B cell (primary cell): Measurements from ENCODE around the gene CCDC146. TPM values are rescaled to one million over a fixed set of nuclear protein-coding genes. Genes with fewer than 3 reads are reported as not detected.

Source experiments
- ATAC-seq: fragments of 200-7000 bp; cut with Tn5 transposase; one replicate; pipeline ENCODE4 v1.10.0; 2021; ENCODE audit warnings: low read depth, mild to moderate bottlenecking, moderate number of reproducible peaks, moderate library complexity
- CTCF ChIA-PET: fragments of 350-600 bp; sonication (Branson Sonifier 250); formaldehyde crosslinking; loops from one replicate; lab custom pipeline; 2021; ENCODE audit warnings: antibody characterized with exemption, inconsistent platforms; lab: Charles Lee
- POLR2A ChIA-PET: fragments of 350-600 bp; sonication (Branson Sonifier 250); formaldehyde crosslinking; loops from one replicate; lab custom pipeline; 2021; ENCODE audit warnings: antibody characterized with exemption; lab: Charles Lee
- DNase-seq: peaks from one replicate; pipeline ENCODE4 v3.0.0; 2013
- H2AFZ ChIP-seq: 2 replicates; pipeline ENCODE4 v1.6.1; 2012; ENCODE audit warnings: mild to moderate bottlenecking, low read depth, low read length; ENCODE audit not compliant: insufficient read depth, poor library complexity, severe bottlenecking
- H3K27ac ChIP-seq, 2 donors: 1 replicate in 1 of 2; 2 replicates in 1 of 2; pipeline ENCODE4 v1.5.1; 2012 to 2013; ENCODE audit warnings: low read length in 2 of 2, mild to moderate bottlenecking in 2 of 2, moderate library complexity in 1 of 2
- H3K27me3 ChIP-seq, 4 experiments: fragments of 200-600 bp in 1 of 4; sonication (generic) in 1 of 4; replicated peaks in 1 of 4; 1 replicate in 2 of 4; 2 replicates in 2 of 4; pipeline versions ENCODE4 v1.6.1 to v1.7.0; 2013 to 2016; ENCODE audit warnings: low read length in 3 of 4, mild to moderate bottlenecking in 2 of 4, mixed read lengths in 1 of 4, moderate library complexity in 1 of 4; ENCODE audit not compliant: insufficient read depth in 4 of 4, control insufficient read depth in 3 of 4; ENCODE audit errors: control extremely low read depth in 1 of 4
- H3K36me3 ChIP-seq, 2 experiments: replicated peaks in 1 of 2; 1 replicate in 1 of 2; 2 replicates in 1 of 2; pipeline versions ENCODE4 v1.6.1 to v1.7.1; 2013; ENCODE audit warnings: low read length in 1 of 2; ENCODE audit not compliant: insufficient read depth in 2 of 2, control insufficient read depth in 1 of 2; ENCODE audit errors: control extremely low read depth in 1 of 2, extremely low read depth in 1 of 2
- H3K4me1 ChIP-seq, 2 donors: fragments of 200-600 bp in 1 of 2; sonication (generic) in 1 of 2; 1 replicate in 1 of 2; 2 replicates in 1 of 2; pipeline versions ENCODE4 v1.5.1 to v1.6.1; 2013 to 2017; ENCODE audit warnings: low read length in 2 of 2; ENCODE audit not compliant: control insufficient read depth in 2 of 2, insufficient read depth in 2 of 2
- H3K4me2 ChIP-seq: replicated peaks from 2 replicates; pipeline ENCODE3; 2012; ENCODE audit warnings: mild to moderate bottlenecking, low read depth, low read length; ENCODE audit not compliant: poor library complexity, severe bottlenecking
- H3K4me3 ChIP-seq, 5 experiments: fragments of 200-600 bp in 1 of 5; sonication (generic) in 1 of 5; 1 replicate in 3 of 5; 2 replicates in 2 of 5; pipeline versions ENCODE4 v1.5.1 to v1.7.0; 2011 to 2016; ENCODE audit warnings: low read length in 4 of 5, mild to moderate bottlenecking in 4 of 5, low read depth in 2 of 5, control low read depth in 1 of 5, moderate library complexity in 1 of 5; ENCODE audit not compliant: insufficient read depth in 1 of 5; ENCODE audit errors: control extremely low read depth in 1 of 5, extremely low read depth in 1 of 5
- H3K79me2 ChIP-seq: fragments of 200-600 bp; sonication (generic); one replicate; pipeline ENCODE4 v1.6.0; 2016; ENCODE audit warnings: low read length; ENCODE audit not compliant: control insufficient read depth, insufficient read depth
- H3K9ac ChIP-seq: fragments of 200-600 bp; sonication (generic); 2 replicates; pipeline ENCODE4 v1.6.1; 2017; ENCODE audit warnings: mild to moderate bottlenecking, low read length, moderate library complexity
- H3K9me3 ChIP-seq, 3 donors: one replicate each; pipeline versions ENCODE4 v1.6.1 to v1.7.1; 2013; ENCODE audit warnings: low read length in 2 of 3; ENCODE audit not compliant: control insufficient read depth in 2 of 3, insufficient read depth in 1 of 3; ENCODE audit errors: control extremely low read depth in 1 of 3
- H4K20me1 ChIP-seq: 2 replicates; pipeline ENCODE4 v1.6.0; 2012; ENCODE audit warnings: mild to moderate bottlenecking, low read length; ENCODE audit not compliant: insufficient read depth, control insufficient read depth, poor library complexity, severe bottlenecking
- H3K27ac Mint-ChIP-seq: one replicate; pipeline ENCODE4 v1.8.0; 2021; ENCODE audit warnings: mixed read lengths
- H3K27me3 Mint-ChIP-seq: one replicate; pipeline ENCODE4 v1.8.0; 2021; ENCODE audit warnings: mixed read lengths
- H3K4me1 Mint-ChIP-seq: one replicate; pipeline ENCODE4 v1.8.0; 2021; ENCODE audit warnings: mixed read lengths
- H3K4me3 Mint-ChIP-seq: one replicate; pipeline ENCODE4 v1.8.0; 2021; ENCODE audit warnings: mixed read lengths
- H3K9me3 Mint-ChIP-seq: one replicate; pipeline ENCODE4 v1.8.0; 2022; ENCODE audit warnings: mixed read lengths; ENCODE audit not compliant: insufficient read depth
- CTCF ChIP-seq: fragments of 200-600 bp; IDR thresholded peaks from one replicate; pipeline ENCODE4 v1.8.0; 2022; ENCODE audit warnings: antibody characterized with exemption, mild to moderate bottlenecking
- EZH2 ChIP-seq: IDR thresholded peaks from 2 replicates; pipeline ENCODE4 v1.6.1; 2012; ENCODE audit warnings: borderline replicate concordance, low read depth, mild to moderate bottlenecking, moderate library complexity, low read length; ENCODE audit not compliant: insufficient read depth, poor library complexity, severe bottlenecking
- WGBS: methylation state at CpG from one replicate; pipeline ENCODE4 v1.1.5; 2013; ENCODE audit warnings: missing lambda C conversion rate; ENCODE audit not compliant: insufficient coverage; 5-methylcytosine and 5-hydroxymethylcytosine counted together
- intact Hi-C: fragments of 100-400 bp; cut with micrococcal nuclease; formaldehyde crosslinking; loops from one replicate; pipeline ENCODE4 v1.10.0; 2022
- polyA plus RNA-seq: library from polyadenylated mRNA; depleted of rRNA; stranded (reverse); fragments of >200 nt; gene quantifications from 2 replicates; pipeline ENCODE4 v1.2.3, GENCODE V29; 2012
- total RNA-seq, 2 donors: library from RNA; stranded (reverse); fragments of 120-200 nt in 1 of 2; gene quantifications; 1 replicate in 1 of 2; 2 replicates in 1 of 2; pipeline versions ENCODE4 v1.2.3 to v1.2.4, GENCODE V29; 2013 to 2022

CCDC146 gene
- total and polyA plus RNA-seq, 2 donors (not counting 1 experiment from before 2014, with no cell fraction given) = 5.6 to 8.5 TPM

GRCh38 chr7:77184990-77185389, 62.6 kb downstream of the CCDC146 start:
- H3K27me3 Mint-ChIP-seq = no peaks in the 10 kb centered on the region
- Histone ChIP-seq H2AFZ (no peak overlapping the region), H3K9me3 (no peaks in the 10 kb centered on the region), H3K36me3 (no peaks in the 10 kb centered on the region), H3K4me1 (peaks cover 10 to 11% of the 10 kb centered on the region in 2 donors), H3K27me3 (no peaks in the 10 kb centered on the region), H3K9ac (no peak overlapping the region), H4K20me1 (no peaks in the 10 kb centered on the region), H3K4me2 (no peak overlapping the region), H3K79me2 (no peaks in the 10 kb centered on the region), H3K27ac (no peak overlapping the region), H3K4me3 (no peak overlapping the region)
- ChIA-PET POLR2A (no interaction called here), CTCF (interaction anchor here (1.8 kb wide), 1 partner anchor 62 kb away, joined by 5 read pairs; no protein-coding TSS in a partner anchor)
- no peak overlapping the region for H3K27ac Mint-ChIP-seq
- no peak for TF ChIP-seq EZH2
- TF ChIP-seq CTCF = no peak
- no peak overlapping the region for H3K4me3 Mint-ChIP-seq
- WGBS = no CpG with 5 or more reads among the region's 3 CpGs
- no peak for DNase-seq
- intact Hi-C loops = no loop called here
- no peak for ATAC-seq
- peaks cover 11% of the 10 kb centered on the region for H3K4me1 Mint-ChIP-seq
- no peaks in the 10 kb centered on the region for H3K9me3 Mint-ChIP-seq

GRCh38 chr7:77185866-77186265, 63.5 kb downstream of the CCDC146 start:
- Mint-ChIP-seq H3K27ac (no peak overlapping the region), H3K4me1 (peaks cover 11% of the 10 kb centered on the region), H3K27me3 (no peaks in the 10 kb centered on the region), H3K4me3 (no peak overlapping the region), H3K9me3 (no peaks in the 10 kb centered on the region)
- ChIA-PET CTCF (interaction anchor here (1.8 kb wide), 1 partner anchor 62 kb away, joined by 5 read pairs; no protein-coding TSS in a partner anchor), POLR2A (no interaction called here)
- Histone ChIP-seq H3K4me1 (peaks cover 10 to 11% of the 10 kb centered on the region in 2 donors), H3K9me3 (no peaks in the 10 kb centered on the region), H2AFZ (no peak overlapping the region), H3K36me3 (no peaks in the 10 kb centered on the region), H3K27me3 (no peaks in the 10 kb centered on the region), H3K4me3 (no peak overlapping the region), H3K9ac (no peak overlapping the region), H3K4me2 (no peak overlapping the region), H4K20me1 (no peaks in the 10 kb centered on the region), H3K79me2 (peaks cover under 1% of the 10 kb centered on the region), H3K27ac (no peak overlapping the region)
- intact Hi-C loops = no loop called here
- ATAC-seq (no peak), DNase-seq (no peak)
- WGBS = no CpG with 5 or more reads among the region's 2 CpGs
- TF ChIP-seq CTCF (no peak), EZH2 (no peak)
